HG03066 (cell line): Measurements from ENCODE around the gene FCRL3.

Experiments
- ATAC-seq: cut with Tn5 transposase; IDR thresholded peaks from one replicate; pipeline ENCODE4 v1.9.1; 2021; ENCODE audit warnings: low read depth; ENCODE audit not compliant: unreplicated experiment

Gene FCRL3

DNA sequence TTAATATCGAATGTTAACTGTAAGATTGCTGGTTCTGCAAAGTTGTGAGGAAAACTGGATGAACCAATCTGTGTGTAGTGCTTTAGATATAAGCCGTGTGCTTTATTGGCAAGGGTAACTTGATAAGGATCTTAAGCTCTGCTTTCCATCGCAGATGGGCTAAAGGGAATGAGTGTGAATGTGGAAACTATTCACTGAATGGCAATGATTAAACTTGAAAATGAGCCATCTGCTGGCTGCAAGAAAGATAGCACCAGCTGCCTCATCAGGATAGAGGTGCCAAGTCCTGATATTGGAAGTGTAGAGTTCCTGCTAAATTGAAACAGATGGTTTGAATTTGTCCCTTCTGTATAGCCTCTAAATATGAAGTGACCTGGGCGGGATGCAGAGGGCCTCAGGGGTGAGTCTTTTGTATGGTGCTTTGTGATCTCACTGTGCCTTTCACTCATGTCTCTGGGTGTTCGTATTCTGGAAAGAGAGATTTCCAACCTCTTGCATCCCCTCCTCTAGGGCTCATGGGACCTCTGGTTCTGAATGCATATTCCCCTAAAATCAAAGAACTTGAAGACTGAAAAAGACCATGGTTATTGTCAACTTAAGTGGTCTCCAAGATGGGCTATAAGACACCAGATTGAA is 9.2 kb downstream of the FCRL3 start:
- ATAC-seq = no peak

DNA sequence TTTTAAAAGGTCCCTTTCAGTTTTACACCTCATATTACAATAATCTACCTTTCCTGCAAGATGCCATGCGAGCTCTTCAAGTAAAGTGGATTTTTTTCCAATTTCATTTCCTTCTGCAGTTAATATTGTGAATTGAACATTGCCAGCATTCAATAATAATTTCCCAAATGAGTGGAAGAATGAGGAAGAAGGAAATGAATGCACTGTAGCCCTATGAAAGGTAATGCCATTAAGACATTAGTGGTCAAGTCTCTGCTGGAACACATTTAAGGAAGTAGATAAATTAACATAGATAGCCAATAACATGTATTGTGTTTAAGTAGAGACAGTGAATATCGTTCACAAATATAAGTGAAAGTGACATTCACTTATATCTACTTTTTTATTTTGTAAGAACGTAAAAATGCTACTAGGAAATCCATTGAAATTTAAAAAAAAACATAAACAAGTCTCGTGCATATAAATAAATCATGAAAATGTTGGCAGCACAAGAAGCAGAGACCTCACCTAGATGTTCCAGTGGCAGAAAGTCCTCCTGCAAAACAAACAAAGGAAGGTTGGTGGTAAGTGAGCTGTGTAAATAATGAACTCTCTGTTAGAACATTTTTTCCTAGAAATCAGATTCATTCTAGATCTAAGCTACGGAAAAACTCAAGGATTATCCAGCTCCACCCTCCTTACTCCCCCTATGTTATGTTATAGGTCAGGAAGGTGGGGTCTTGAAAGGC is 17.7 kb downstream of the FCRL3 start:
- no peak for ATAC-seq

DNA sequence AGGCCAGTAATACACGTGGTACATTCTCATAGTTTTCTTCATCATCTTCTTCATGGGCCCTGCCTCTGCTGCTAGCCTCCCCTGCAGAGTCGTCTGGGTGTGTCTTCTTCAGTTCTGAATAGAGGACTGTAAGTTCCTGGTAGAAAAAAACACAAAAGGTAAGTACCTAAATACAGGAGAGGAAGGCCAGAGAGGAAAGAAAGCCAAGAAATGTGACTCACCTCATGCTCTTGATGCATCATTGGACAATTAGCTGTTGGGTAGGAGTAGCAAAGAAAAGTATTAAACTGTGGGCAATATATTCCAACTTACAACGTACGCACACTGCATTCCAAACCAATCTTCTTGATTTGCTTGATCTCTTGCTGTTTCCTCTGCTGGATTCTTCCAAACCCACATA is 21.8 kb downstream of the FCRL3 start:
- ATAC-seq = no peak

DNA sequence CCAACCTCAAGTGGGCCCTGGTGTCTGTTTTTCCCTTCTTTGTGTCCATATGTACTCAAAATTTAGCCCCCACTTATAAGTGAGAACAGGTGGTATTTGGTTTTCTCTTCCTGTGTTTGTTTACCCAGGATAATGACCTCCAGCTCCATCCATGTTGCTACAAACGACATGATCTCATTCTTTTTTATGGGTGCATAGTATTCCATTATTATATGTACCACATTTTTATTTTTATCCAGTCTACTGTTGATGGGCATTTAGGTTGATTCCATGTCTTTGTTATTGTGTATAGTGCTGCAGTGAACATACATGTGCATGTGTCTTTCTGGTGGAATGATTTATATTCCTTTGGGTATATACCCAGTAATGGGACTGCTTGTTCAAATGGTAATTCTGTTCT is 27.6 kb downstream of the FCRL3 start:
- ATAC-seq = no peak

DNA sequence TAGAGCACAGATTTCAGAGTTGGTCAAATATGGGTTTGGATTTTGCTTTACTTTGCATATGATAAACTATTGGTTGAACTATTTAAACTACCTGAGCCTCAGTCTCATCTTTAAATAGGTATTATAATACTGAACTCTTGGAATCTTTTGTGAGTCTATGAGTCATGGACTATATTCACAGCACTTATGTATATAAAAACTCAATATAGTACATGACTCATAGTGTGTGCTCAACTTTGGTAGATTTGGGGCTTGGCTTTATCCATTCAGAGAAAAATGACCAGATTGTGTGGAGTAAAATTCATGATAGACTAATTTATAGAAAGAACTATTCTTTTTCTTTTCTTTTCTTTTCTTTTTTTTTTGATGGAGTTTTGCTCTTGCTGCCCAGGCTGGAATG is 28.7 kb downstream of the FCRL3 start:
- ATAC-seq = no peak

DNA sequence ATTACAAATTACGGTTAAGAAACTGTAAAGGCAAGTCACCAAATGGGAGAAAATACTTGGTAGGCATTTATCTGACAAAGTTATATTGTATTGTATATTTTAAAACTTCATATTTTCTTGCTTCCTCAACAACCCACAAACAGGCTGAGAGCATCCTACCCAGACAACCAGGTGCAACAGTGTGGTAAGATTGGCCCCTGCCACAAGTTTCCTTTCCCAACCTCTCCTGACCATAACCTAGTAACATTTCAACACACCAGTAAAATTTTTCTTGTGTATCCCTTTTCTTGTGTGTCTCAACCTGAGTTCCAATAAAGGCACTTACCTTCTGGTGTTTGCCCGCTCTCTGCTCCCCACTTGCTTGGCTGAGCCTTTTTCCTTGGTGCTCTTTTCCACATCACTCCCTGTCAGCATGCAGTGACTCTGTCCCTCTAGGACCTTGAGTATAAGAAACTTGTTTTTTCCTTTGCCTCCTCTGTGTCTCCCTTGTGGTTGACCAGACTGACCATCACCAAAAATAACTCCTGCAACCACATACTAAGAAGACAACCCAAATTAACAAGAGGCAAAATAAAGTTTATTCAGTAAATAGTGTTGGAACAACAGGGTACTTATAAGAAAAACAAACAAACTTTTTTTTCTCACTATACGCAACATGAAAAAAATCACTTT is 40.9 kb downstream of the FCRL3 start:
- ATAC-seq = no peak

DNA sequence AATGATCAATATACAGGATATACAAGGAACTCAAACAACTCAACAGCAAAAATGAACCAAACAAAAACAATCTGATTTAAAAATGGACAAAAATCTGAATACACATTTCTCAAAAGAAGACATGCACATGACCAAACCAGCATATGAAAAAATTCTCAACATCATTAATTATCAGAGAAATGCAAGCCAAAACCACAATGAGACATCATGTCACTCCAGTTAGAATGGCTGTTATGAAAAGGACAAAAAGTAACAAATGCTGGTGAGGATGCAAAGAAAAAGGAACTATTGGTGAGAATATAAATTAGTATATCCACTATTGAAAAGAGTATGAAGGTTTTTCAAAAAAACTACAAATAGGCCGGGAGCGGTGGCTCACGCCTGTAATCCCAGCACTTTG is 42.0 kb downstream of the FCRL3 start:
- ATAC-seq = no peak

DNA sequence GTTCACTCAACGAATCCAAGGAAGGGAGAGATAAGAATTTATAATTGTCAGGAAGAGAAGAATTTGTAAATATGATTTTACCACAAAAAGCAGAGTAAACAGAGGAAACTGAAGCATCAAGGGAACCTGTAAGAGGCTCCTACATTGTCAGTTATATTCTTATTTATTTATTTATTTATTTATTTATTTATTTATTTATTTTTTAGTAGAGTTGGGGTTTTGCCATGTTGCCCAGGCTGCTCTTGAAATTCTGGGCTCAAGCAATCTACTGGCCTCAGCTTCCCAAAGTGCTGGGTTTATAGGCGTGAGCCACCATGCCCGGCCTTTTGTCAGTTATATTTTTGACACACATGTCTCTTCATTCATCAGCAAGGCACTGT is 47.1 kb downstream of the FCRL3 start:
- ATAC-seq = no peak

DNA sequence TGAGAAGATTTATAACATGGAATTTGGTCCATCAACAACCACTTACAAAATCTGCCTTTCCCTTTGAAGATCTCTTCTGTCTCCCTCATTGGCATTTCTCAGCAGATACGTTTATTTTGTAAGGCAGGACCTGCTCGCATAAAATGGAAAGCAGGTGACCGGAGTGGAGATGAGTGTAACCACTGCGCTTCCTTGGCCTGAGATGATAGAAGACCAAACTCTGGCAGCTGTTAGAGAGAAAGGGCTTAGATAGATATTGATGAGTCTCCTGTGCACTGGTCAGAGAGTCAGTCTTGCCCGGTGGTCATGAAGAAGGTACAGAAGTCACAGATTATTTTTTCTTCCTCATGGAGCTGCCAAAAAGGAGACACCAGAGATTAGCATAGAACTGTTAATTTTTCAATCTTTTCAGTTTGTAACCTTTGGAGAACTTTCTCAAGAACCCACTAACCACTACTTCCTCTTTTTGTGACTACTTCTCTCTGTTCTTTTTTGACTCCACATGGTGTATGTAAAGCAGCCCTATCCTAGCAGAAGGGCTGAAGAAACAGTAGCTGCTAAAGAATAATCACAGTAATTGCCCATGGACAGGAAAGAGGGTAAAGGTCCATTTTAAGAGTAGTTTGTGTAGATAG is 47.6 kb downstream of the FCRL3 start:
- ATAC-seq = peak; percentile 99

DNA sequence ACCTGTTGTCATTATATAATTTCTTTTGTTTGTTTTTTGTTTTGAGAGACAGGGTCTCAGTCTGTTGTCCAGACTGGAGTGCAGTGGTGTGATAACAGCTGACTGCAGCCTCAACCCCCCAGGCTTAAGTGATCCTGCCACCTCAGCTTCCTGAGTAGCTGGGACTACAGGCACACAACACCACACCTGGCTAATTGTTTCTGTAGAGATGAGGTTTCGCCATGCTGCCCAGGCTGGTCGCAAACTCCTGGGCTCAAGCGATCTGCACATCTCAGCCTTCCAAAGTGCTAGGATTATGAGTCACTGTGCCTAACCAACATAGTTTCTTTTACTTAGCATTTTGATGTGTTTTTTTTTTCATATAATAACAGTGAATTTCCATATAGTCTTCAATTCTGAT is 52.3 kb downstream of the FCRL3 start:
- ATAC-seq = no peak

DNA sequence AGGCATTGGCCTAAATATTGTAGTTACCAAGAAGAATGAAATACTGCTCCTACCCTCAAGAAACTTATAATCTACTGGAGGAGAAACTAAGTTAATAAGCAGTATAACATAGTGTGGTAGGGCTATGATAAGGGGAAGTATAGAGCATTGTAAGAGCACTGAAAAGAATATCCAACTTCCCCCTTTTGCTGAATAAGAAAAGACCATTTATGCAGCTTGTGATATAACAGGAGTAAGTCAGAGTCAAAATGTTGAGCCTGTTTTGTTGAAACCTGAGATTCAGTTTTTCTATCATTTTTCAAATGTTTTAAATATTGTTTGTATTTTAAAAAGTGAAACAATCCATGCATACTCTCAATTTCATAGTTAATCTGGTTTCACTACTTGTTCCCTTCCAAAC is 54.4 kb downstream of the FCRL3 start:
- ATAC-seq = no peak

DNA sequence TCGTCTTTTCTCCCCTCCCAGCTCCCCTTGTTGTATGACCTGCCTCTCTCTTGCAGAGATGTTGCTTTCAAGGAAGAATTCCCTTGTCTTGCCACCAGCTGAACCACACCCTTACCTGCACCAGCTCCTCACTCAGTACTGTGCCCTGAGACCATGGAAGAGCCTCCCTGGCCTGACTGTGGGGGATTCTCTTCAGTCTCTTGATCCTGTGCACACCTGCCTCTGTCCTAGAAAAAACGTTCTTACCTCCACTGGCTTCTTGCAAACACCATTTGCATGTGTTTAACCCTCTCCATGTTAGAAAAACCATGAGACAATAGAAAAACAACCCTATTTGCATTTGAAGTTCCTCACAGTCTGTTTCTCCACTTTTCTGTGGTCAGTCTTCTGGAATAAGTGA is 59.4 kb downstream of the FCRL3 start:
- no peak for ATAC-seq

DNA sequence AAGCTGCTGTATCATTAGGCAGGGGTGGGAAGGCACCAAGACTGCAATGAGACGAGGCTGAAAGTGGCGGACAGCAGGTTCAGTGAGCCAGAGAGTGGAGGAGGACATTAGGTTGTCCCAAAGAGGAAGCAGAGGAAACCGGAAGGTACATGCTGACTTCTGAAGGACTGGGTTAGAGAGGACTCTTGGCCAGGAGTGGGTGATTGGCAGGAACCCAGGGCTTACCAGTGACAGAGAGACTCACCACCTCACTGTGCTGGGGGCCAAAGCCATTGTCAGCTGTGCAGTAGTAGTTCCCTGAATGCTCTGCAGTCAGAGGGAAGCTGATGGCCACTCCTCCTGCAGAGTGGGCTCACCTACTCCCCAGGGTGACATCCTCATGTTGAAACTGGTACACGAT is 60.8 kb downstream of the FCRL3 start:
- no peak for ATAC-seq

DNA sequence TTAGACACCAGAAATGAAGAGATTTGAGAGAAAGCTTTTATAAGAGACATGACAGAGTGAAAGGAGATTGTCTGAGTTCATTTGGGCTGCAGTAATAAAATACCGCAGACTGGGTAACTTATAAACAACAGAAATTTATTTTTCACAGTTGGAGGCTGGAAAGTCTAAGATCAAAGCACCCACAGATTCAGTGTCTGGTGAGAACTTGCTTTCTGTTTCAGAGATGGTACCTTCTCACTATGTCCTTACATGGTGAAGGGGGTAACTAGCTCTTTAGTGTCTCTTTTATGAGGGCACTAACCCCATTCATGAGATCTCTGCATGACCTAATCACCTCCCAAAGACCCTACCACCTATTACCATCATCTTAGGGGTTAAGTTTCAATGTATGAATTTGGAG is 71.8 kb downstream of the FCRL3 start:
- no peak for ATAC-seq
